OCI-M2 (cell line): ENCODE results near the gene SPATA31D1.
"Not testable (repeated sequence)": the region's sequence is repeated elsewhere in the genome, so short reads cannot be mapped to it uniquely, and the experiment has no call there.

Experiments
- DNase-seq: peaks from one replicate; lab custom pipeline; 2025; ENCODE audit not compliant: unreplicated experiment; lab: John Stamatoyannopoulos, UW

Gene SPATA31D1

GRCh38 chr9:81988472-81988871, at the start of gene SPATA31D1:
TSS of gene SPATA31D1 (plus strand) at chr9:81988772. CDS start at chr9:81988819, 47 bp downstream.
- DNase-seq, result not testable (repeated sequence)

- DNase-seq, result not testable (repeated sequence)
These were observed 45.2 kb upstream of the SPATA31D1 start, which contains the start of gene SPATA31D3 for GRCh38 chr9:81943393-81943792. TSS of gene SPATA31D3 (plus strand) at chr9:81943500. CDS start at chr9:81943586, 86 bp downstream.

- not testable (repeated sequence) for DNase-seq
These were observed 39.9 kb upstream of the SPATA31D1 start for GRCh38 chr9:81948650-81949049.

- DNase-seq, result no peak
These were observed 35.5 kb upstream of the SPATA31D1 start for GRCh38 chr9:81953096-81953495.

- no peak for DNase-seq
These were observed 32.9 kb upstream of the SPATA31D1 start for GRCh38 chr9:81955625-81956024.

GRCh38 chr9:81964218-81965171, 24.1 kb upstream of the SPATA31D1 start:
- DNase-seq, result no peak

GRCh38 chr9:81968026-81968425, 20.5 kb upstream of the SPATA31D1 start:
- no peak for DNase-seq

- DNase-seq, result no peak
These were observed 18.6 kb upstream of the SPATA31D1 start for GRCh38 chr9:81969971-81970370.

GRCh38 chr9:81971727-81972126, 16.8 kb upstream of the SPATA31D1 start:
- DNase-seq, result no peak

- no peak for DNase-seq
These were observed 13.8 kb upstream of the SPATA31D1 start for GRCh38 chr9:81974764-81975163.

GRCh38 chr9:81976351-81976750, 12.2 kb upstream of the SPATA31D1 start:
- no peak for DNase-seq

- DNase-seq, result no peak
These were observed 9.4 kb upstream of the SPATA31D1 start for GRCh38 chr9:81979196-81979595.

- no peak for DNase-seq
These were observed 8.0 kb upstream of the SPATA31D1 start for GRCh38 chr9:81980568-81980967.

GRCh38 chr9:81981883-81982282, 6.7 kb upstream of the SPATA31D1 start:
- DNase-seq, result no peak

GRCh38 chr9:81984928-81985327, 3.6 kb upstream of the SPATA31D1 start:
- no peak for DNase-seq

- no peak for DNase-seq
These were observed 2.5 kb upstream of the SPATA31D1 start for GRCh38 chr9:81986051-81986450.

GRCh38 chr9:81989700-81990099, 1.1 kb downstream of the SPATA31D1 start:
- no peak for DNase-seq

- no peak for DNase-seq
These were observed 5.1 kb downstream of the SPATA31D1 start for GRCh38 chr9:81993656-81994055.

GRCh38 chr9:81999806-82000205, 11.2 kb downstream of the SPATA31D1 start:
- no peak for DNase-seq

- no peak for DNase-seq
These were observed 22.1 kb downstream of the SPATA31D1 start for GRCh38 chr9:82010711-82011110.

GRCh38 chr9:82011133-82011532, 22.6 kb downstream of the SPATA31D1 start:
- DNase-seq, result no peak

GRCh38 chr9:82012276-82012675, 23.7 kb downstream of the SPATA31D1 start:
- DNase-seq, result no peak
